Measurements from ENCODE around the gene SLC18A3.

The SLC18A3 gene

GRCh38 chr10:49611816-49612512 lies 1.9 kb downstream of the SLC18A3 start:
- no peak for DNase-seq (ENCODE audit: low spot score)

- DNase-seq (ENCODE audit: low spot score): peak; percentile 29
These were observed 2.5 kb downstream of the SLC18A3 start for GRCh38 chr10:49612513-49613164.

- DNase-seq (ENCODE audit: low spot score): no peak
These were observed 3.2 kb downstream of the SLC18A3 start for GRCh38 chr10:49613165-49613881.

- DNase-seq (ENCODE audit: low spot score): no peak
These were observed 3.8 kb downstream of the SLC18A3 start, which contains the start of gene CHAT for GRCh38 chr10:49613882-49614241. CHAT (plus strand) TSS chr10:49614037; CDS start chr10:49614190, 153 bp downstream.

GRCh38 chr10:49614242-49615198 lies 4.4 kb downstream of the SLC18A3 start:
- DNase-seq (ENCODE audit: low spot score): no peak

- DNase-seq (ENCODE audit: low spot score): no peak
These were observed 5.1 kb downstream of the SLC18A3 start for GRCh38 chr10:49615213-49615612.

GRCh38 chr10:49615721-49616120 lies 5.6 kb downstream of the SLC18A3 start:
- DNase-seq (ENCODE audit: low spot score): no peak

GRCh38 chr10:49616421-49617101 lies 6.5 kb downstream of the SLC18A3 start:
- DNase-seq (ENCODE audit: low spot score): no peak

GRCh38 chr10:49617121-49618020 lies 7.3 kb downstream of the SLC18A3 start:
- no peak for DNase-seq (ENCODE audit: low spot score)

- DNase-seq (ENCODE audit: low spot score): no peak
These were observed 8.7 kb downstream of the SLC18A3 start for GRCh38 chr10:49618821-49619220.

- no peak for DNase-seq (ENCODE audit: low spot score)
These were observed 9.5 kb downstream of the SLC18A3 start for GRCh38 chr10:49619613-49620012.

GRCh38 chr10:49620286-49620810 lies 10.2 kb downstream of the SLC18A3 start:
- DNase-seq (ENCODE audit: low spot score): no peak

- DNase-seq (ENCODE audit: low spot score): no peak
These were observed 10.8 kb downstream of the SLC18A3 start for GRCh38 chr10:49620841-49621378.

- DNase-seq (ENCODE audit: low spot score): no peak
These were observed 11.5 kb downstream of the SLC18A3 start for GRCh38 chr10:49621561-49621960.

- no peak for DNase-seq (ENCODE audit: low spot score)
These were observed 12.6 kb downstream of the SLC18A3 start for GRCh38 chr10:49622426-49623425.

- DNase-seq (ENCODE audit: low spot score): no peak
These were observed 14.5 kb downstream of the SLC18A3 start for GRCh38 chr10:49624629-49625028.

GRCh38 chr10:49625411-49625810 lies 15.3 kb downstream of the SLC18A3 start:
- DNase-seq (ENCODE audit: low spot score): no peak

- DNase-seq (ENCODE audit: low spot score): no peak
These were observed 16.9 kb downstream of the SLC18A3 start for GRCh38 chr10:49627038-49627437.
